Sigmoid colon (tissue), 7 donors: Measurements from ENCODE around the gene NUMB. TPM values are rescaled to one million over a fixed set of nuclear protein-coding genes. Genes with fewer than 3 reads are reported as not detected.

ENCODE experiments used
- DNase-seq: peaks from one replicate; pipeline ENCODE4 v3.0.0-alpha.2; 2019
- H3K27ac ChIP-seq, 4 donors: fragments of 200-600 bp; sonication (generic); one replicate each; pipeline ENCODE4 v1.5.1; 2016 to 2019; ENCODE audit warnings: mild to moderate bottlenecking in 1 of 4
- H3K27me3 ChIP-seq, 3 donors: fragments of 200-600 bp; sonication (generic); one replicate each; pipeline ENCODE4 v1.5.1; 2019; ENCODE audit warnings: mild to moderate bottlenecking in 1 of 3
- H3K36me3 ChIP-seq, 4 donors: fragments of 200-600 bp; sonication (generic); one replicate each; pipeline ENCODE4 v1.5.1; 2016 to 2019
- H3K4me1 ChIP-seq, 4 donors: fragments of 200-600 bp; sonication (generic); one replicate each; pipeline ENCODE4 v1.5.1; 2017 to 2019
- H3K4me3 ChIP-seq, 4 donors: fragments of 200-600 bp; sonication (generic); one replicate each; pipeline ENCODE4 v1.5.1; 2017 to 2019; ENCODE audit warnings: mild to moderate bottlenecking in 2 of 4, moderate library complexity in 1 of 4
- H3K9me3 ChIP-seq, 4 donors: fragments of 200-600 bp in 3 of 4; sonication (generic) in 3 of 4; one replicate each; pipeline versions ENCODE4 v1.5.1 to v1.6.1; 2013 to 2019
- EP300 ChIP-seq, 4 donors: sonication (generic); formaldehyde crosslinking; IDR thresholded peaks; one replicate each; pipeline ENCODE4 v1.6.1; 2017; ENCODE audit warnings: antibody characterized with exemption in 4 of 4
- POLR2A ChIP-seq, 2 donors: fragments of 450-650 bp; IDR thresholded peaks; one replicate each; pipeline ENCODE4 v1.6.1; 2016; ENCODE audit warnings: antibody characterized with exemption in 2 of 2, mild to moderate bottlenecking in 2 of 2, moderate library complexity in 2 of 2
- POLR2AphosphoS5 ChIP-seq, 4 donors: sonication (generic); formaldehyde crosslinking; IDR thresholded peaks; one replicate each; pipeline ENCODE4 v1.6.1; 2017; ENCODE audit warnings: antibody characterized with exemption in 4 of 4
- WGBS, 2 donors: extraction: QIAGEN DNeasy Blood & Tissue Kit; methylation state at CpG; one replicate each; pipeline ENCODE4 v1.1.7; 2013; 5-methylcytosine and 5-hydroxymethylcytosine counted together
- intact Hi-C: fragments of 100-400 bp; cut with DNase I; formaldehyde crosslinking; loops from one replicate; pipeline ENCODE4 v1.15.1; 2023
- polyA plus RNA-seq, 3 donors: library from polyadenylated mRNA; stranded (reverse); fragments of 200-250 nt; gene quantifications; one replicate each; pipeline ENCODE4 v1.2.3, GENCODE V29; 2013
- total RNA-seq, 4 donors: library from RNA; depleted of rRNA; stranded (reverse); fragments of >200 nt; gene quantifications; one replicate each; pipeline ENCODE4 v1.1.0, GENCODE V29; 2016
- TF ChIP-seq, protein P1 (sequence below), 4 experiments: fragments of 450-650 bp in 3 of 4; fragments of 200-600 bp in 1 of 4; IDR thresholded peaks; one replicate each; pipeline ENCODE4 v1.5.1; 2016 to 2019; ENCODE audit warnings: antibody characterized with exemption in 4 of 4, mild to moderate bottlenecking in 3 of 4, moderate library complexity in 2 of 4
- donor health status: healthy with polysubstance abuse.
- donor health status: Bipolar disorder and iron deficiency.
- donor health status: healthy.

The NUMB gene
- total and polyA plus RNA-seq, 7 donors, result 37.6 to 80.3 (median 53.4) TPM

DNA sequence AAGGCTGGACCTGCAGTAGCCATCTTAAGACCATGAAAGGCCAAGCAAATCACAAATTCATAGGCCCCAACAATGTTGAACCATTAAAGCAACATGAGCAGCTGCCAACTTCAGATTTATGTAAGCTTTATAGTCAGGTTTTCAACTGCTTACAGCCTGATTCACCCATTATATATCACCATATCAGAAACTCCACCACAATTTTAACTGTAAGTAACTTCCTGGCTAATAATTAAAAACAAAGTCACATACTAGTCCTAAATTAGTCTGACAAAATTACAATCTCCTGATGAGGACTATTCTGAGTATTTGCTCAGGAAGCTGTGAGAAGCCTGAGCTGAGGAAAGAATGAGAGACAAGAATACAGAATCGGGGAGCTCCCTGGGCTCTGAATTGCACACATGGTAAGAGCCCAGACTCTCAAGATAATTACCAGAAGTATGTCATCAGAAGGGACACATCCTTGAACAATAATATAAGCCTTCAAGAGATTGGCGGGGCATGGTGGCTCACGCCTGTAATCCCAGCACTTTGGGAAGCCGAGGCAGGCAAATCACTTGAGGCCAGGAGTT is 55.1 kb downstream of the NUMB start:
- Histone ChIP-seq H3K4me1 (peaks cover 0 to 16% (median 13%) of the 10 kb centered on the region in 4 donors), H3K9me3 (no peaks in the 10 kb centered on the region), H3K27ac (no peak overlapping the region), H3K36me3 (no peaks in the 10 kb centered on the region), H3K27me3 (no peaks in the 10 kb centered on the region), H3K4me3 (no peak overlapping the region)
- intact Hi-C loops, result no loop called here
- 88 to 89% methylated on average over 4 of the region's 4 CpGs for WGBS, 2 donors
- DNase-seq, result no peak
- TF ChIP-seq POLR2AphosphoS5 (IDR thresholded peaks at IDR 0.05) (no peak), EP300 (IDR thresholded peaks at IDR 0.05) (no peak), POLR2A (IDR thresholded peaks at IDR 0.05) (no peak)
- TF ChIP-seq, protein P1, sequence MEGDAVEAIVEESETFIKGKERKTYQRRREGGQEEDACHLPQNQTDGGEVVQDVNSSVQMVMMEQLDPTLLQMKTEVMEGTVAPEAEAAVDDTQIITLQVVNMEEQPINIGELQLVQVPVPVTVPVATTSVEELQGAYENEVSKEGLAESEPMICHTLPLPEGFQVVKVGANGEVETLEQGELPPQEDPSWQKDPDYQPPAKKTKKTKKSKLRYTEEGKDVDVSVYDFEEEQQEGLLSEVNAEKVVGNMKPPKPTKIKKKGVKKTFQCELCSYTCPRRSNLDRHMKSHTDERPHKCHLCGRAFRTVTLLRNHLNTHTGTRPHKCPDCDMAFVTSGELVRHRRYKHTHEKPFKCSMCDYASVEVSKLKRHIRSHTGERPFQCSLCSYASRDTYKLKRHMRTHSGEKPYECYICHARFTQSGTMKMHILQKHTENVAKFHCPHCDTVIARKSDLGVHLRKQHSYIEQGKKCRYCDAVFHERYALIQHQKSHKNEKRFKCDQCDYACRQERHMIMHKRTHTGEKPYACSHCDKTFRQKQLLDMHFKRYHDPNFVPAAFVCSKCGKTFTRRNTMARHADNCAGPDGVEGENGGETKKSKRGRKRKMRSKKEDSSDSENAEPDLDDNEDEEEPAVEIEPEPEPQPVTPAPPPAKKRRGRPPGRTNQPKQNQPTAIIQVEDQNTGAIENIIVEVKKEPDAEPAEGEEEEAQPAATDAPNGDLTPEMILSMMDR (IDR thresholded peaks at IDR 0.05), result no peak

DNA sequence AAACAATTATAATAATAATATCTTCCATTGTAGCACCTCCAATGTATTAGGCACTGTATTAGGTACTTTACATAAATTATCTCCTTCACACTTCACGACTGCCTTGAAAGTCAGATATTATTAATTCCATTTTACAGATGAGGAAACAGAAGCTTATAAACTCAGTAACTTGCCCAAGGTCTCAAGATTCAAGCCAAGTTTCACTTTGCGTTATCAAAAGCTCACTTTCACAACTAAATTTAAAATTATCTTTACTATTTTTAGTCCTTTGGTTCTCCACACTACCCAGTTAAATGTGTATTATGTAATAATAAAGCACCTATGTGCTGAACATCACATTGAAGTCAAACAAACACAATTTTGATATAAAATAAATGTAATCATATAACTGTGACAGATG is 55.8 kb downstream of the NUMB start:
- whole genome bisulfite sequencing, 2 donors, result 59 to 82% methylated on average over 2 of the region's 2 CpGs
- H3K9me3 ChIP-seq, result no peaks in the 10 kb centered on the region
- no peaks in the 10 kb centered on the region for H3K36me3 ChIP-seq
- no peaks in the 10 kb centered on the region for H3K27me3 ChIP-seq
- H3K4me3 ChIP-seq, result no peak overlapping the region
- DNase-seq, result no peak
- intact Hi-C loops, result no loop called here
- no peak for TF ChIP-seq EP300 (IDR thresholded peaks at IDR 0.05)
- TF ChIP-seq POLR2A (IDR thresholded peaks at IDR 0.05), result no peak
- TF ChIP-seq, protein P1 (IDR thresholded peaks at IDR 0.05), result no peak
- TF ChIP-seq POLR2AphosphoS5 (IDR thresholded peaks at IDR 0.05), result no peak
- H3K27ac ChIP-seq, result no peak overlapping the region
- H3K4me1 ChIP-seq, result peaks cover 0 to 21% (median 20%) of the 10 kb centered on the region in 4 donors

DNA sequence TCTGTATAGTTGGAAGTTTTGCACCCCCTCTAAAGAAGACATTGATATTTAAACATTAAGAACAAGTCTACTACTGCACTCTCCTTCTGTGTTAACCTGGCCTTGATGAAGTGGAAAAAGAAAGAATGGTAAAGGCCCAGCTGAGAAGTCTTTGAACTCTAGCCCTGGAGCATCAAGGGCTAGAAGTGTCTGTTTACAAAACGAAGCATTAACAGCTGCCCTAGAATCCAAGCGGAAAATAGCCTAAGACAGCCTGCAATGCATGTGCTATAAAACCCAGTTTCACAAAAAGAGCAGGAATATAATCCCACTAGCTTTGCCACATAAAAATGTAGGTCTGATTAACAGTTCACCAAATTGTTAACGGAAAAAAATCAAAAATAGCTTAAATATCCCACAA is 60.5 kb downstream of the NUMB start:
- WGBS, 2 donors, result 43 to 64% methylated on average over 3 of the region's 3 CpGs
- peaks cover 0 to 24% (median 21%) of the 10 kb centered on the region in 4 donors for H3K4me1 ChIP-seq

DNA sequence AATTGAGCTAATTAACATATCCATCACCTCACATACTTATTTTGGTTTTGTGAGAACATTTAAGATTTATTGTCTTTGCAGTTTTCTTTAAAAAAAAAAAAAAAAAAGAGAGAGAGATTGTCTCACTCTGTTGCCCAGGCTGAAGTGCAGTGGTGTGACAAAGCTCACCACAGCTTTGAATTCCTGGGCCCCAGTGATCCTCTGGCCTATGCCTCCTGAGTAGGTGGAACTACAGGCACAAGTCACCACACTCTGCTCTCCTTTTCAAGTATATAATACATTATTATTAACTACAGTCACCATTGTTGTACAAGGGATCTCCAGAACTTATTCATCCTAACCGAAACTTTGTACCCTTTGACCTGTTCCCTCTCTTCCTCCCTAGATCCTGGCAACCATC is 64.0 kb downstream of the NUMB start:
- TF ChIP-seq POLR2A (IDR thresholded peaks at IDR 0.05) (no peak), POLR2AphosphoS5 (IDR thresholded peaks at IDR 0.05) (no peak), EP300 (IDR thresholded peaks at IDR 0.05) (no peak)
- TF ChIP-seq, protein P1 (IDR thresholded peaks at IDR 0.05), result no peak
- no peak overlapping the region for H3K4me3 ChIP-seq
- H3K4me1 ChIP-seq, result peaks cover 0 to 14% (median 13%) of the 10 kb centered on the region in 4 donors
- intact Hi-C loops, result no loop called here
- no peak overlapping the region for H3K27ac ChIP-seq
- no peaks in the 10 kb centered on the region for H3K27me3 ChIP-seq
- no peak for DNase-seq
- H3K36me3 ChIP-seq, result no peaks in the 10 kb centered on the region
- WGBS, 2 donors, result 83 to 93% methylated on average over 1 of the region's 1 CpG
- no peaks in the 10 kb centered on the region for H3K9me3 ChIP-seq

More for the DNA sequence above, 60.5 kb downstream of the NUMB start:
- no peaks in the 10 kb centered on the region for H3K27me3 ChIP-seq
- no peak overlapping the region for H3K27ac ChIP-seq
- intact Hi-C loops, result no loop called here
- no peak for DNase-seq
- no peaks in the 10 kb centered on the region for H3K36me3 ChIP-seq
- TF ChIP-seq POLR2A (IDR thresholded peaks at IDR 0.05) (no peak), POLR2AphosphoS5 (IDR thresholded peaks at IDR 0.05) (no peak), EP300 (IDR thresholded peaks at IDR 0.05) (no peak)
- TF ChIP-seq, protein P1 (IDR thresholded peaks at IDR 0.05), result no peak
- H3K4me3 ChIP-seq, result no peak overlapping the region
- H3K9me3 ChIP-seq, result no peaks in the 10 kb centered on the region

DNA sequence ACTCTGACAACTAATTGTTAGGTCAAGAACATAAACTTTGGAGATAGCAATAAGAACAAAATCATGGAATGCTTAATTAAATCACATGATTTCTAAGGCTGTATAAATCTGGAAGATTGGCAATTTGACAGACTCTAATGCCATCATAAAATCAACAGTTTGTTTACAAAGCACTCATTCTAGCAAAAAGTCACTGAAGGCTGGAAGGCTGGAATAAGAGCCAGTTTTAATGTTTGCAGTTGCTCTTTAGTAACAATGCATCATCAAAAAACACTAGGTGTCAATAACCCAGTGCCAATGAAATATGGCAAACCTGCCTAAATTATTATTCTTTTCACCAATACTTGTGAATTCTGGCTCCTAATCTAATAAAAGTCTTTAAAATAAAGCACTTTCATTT is 65.0 kb downstream of the NUMB start:
- TF ChIP-seq, protein P1 (IDR thresholded peaks at IDR 0.05), result no peak
- TF ChIP-seq EP300 (IDR thresholded peaks at IDR 0.05), result no peak
- Histone ChIP-seq H3K36me3 (no peaks in the 10 kb centered on the region), H3K9me3 (no peaks in the 10 kb centered on the region), H3K27me3 (no peaks in the 10 kb centered on the region), H3K4me3 (no peak overlapping the region), H3K4me1 (peaks cover 0 to 14% (median 13%) of the 10 kb centered on the region in 4 donors), H3K27ac (no peak overlapping the region)
- DNase-seq, result no peak
- intact Hi-C loops, result no loop called here
